Neural progenitor cell (in vitro differentiated cells): ENCODE measurements around the gene HHEX. TPM values are rescaled to one million over a fixed set of nuclear protein-coding genes. Genes with fewer than 3 reads are reported as not detected.

Source experiments
- small RNA-seq: library from RNA; depleted of rRNA; stranded (forward); fragments of <200 nt; gene quantifications from one replicate; pipeline ENCODE3, GENCODE V24; 2015
- total RNA-seq: library from RNA; depleted of rRNA; stranded (reverse); fragments of >200 nt; gene quantifications from 2 replicates; pipeline ENCODE4 v1.2.3, GENCODE V29; 2015; ENCODE audit warnings: low replicate concordance

Gene HHEX
- total RNA-seq, 1 donor from 2014 or later: not detected

Small RNA genes lying within 50 kb of the gene (small RNA-seq; reads per million reads assigned to genes)
- gene RF00019: not detected
- not detected for gene RN7SL644P

Other genes starting within 250 kb of the HHEX start
- 34.8 and 44.8 TPM in 2 replicates for gene IDE, start 115.9 kb upstream of the HHEX start, total RNA-seq
- gene KIF11, start 96.8 kb upstream of the HHEX start, total RNA-seq: 80.2 and 128 TPM in 2 replicates
- gene EXOC6, start 158.6 kb downstream of the HHEX start, total RNA-seq: 17.3 and 25.6 TPM in 2 replicates